Measurements from ENCODE around the gene DGKZ. TPM values are rescaled to one million over a fixed set of nuclear protein-coding genes. Genes with fewer than 3 reads are reported as not detected.

Gene DGKZ
- total RNA-seq, 4 donors from 2014 or later: 41.8 to 86.4 (median 60.3) TPM

DNA sequence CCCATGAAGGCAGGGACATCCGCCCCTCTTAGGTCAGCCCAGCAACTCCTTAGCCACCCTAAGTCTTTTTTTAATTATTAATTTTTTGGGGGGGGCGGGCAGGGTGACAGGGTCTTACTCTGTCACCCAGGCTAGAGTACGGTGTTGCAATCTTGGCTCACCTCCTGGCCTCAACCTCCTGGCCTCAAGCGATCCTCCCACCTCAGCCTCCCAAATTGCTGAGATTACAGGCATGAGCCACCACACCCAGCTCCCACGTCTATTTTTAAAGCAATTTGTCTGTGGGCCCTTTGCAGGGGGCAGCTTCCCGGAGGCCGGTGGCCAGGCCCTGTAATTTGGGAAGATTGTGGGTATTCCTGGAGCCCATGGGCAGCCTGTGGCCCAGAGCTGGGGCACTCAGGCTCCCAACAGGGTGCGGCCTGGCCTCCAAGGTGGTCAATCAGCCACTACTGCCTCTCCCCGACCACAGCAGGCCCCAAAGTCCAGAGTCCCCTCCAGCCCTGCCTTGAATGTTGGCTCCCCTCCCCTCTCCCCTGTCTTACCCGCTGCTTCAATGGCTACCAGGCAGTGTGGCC is 42.6 kb upstream of the DGKZ start:
- intact Hi-C loops (cut with DNase I; ENCODE audit: low total_unique reads): loop anchor here (5.0 kb wide), 1 partner anchor 67 kb away; no protein-coding TSS in a partner anchor
- WGBS, 2 donors: 93 to 94% methylated on average over 10 of the region's 10 CpGs
- TF ChIP-seq, protein P1, sequence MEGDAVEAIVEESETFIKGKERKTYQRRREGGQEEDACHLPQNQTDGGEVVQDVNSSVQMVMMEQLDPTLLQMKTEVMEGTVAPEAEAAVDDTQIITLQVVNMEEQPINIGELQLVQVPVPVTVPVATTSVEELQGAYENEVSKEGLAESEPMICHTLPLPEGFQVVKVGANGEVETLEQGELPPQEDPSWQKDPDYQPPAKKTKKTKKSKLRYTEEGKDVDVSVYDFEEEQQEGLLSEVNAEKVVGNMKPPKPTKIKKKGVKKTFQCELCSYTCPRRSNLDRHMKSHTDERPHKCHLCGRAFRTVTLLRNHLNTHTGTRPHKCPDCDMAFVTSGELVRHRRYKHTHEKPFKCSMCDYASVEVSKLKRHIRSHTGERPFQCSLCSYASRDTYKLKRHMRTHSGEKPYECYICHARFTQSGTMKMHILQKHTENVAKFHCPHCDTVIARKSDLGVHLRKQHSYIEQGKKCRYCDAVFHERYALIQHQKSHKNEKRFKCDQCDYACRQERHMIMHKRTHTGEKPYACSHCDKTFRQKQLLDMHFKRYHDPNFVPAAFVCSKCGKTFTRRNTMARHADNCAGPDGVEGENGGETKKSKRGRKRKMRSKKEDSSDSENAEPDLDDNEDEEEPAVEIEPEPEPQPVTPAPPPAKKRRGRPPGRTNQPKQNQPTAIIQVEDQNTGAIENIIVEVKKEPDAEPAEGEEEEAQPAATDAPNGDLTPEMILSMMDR (IDR thresholded peaks at IDR 0.05): no peak
- TF ChIP-seq POLR2A (IDR thresholded peaks at IDR 0.05): no peak
- no peak overlapping the region for H3K4me3 ChIP-seq (ENCODE audit: low read depth, poor library complexity, severe bottlenecking)
- DNase-seq (ENCODE audit: low spot score in 2 of 2): no peak

GRCh38 chr11:46305295-46305694 is 42.0 kb upstream of the DGKZ start:
- intact Hi-C loops (cut with DNase I; ENCODE audit: low total_unique reads): loop anchor here (5.0 kb wide), 1 partner anchor 68 kb away; no protein-coding TSS in a partner anchor
- H3K4me3 ChIP-seq (ENCODE audit: low read depth, poor library complexity, severe bottlenecking): no peak overlapping the region
- no peak for DNase-seq (ENCODE audit: low spot score in 2 of 2)
- no peak for TF ChIP-seq POLR2A (IDR thresholded peaks at IDR 0.05)
- TF ChIP-seq, protein P1 (IDR thresholded peaks at IDR 0.05): no peak
- 59 to 69% methylated on average over 6 of the region's 6 CpGs for WGBS, 2 donors

DNA sequence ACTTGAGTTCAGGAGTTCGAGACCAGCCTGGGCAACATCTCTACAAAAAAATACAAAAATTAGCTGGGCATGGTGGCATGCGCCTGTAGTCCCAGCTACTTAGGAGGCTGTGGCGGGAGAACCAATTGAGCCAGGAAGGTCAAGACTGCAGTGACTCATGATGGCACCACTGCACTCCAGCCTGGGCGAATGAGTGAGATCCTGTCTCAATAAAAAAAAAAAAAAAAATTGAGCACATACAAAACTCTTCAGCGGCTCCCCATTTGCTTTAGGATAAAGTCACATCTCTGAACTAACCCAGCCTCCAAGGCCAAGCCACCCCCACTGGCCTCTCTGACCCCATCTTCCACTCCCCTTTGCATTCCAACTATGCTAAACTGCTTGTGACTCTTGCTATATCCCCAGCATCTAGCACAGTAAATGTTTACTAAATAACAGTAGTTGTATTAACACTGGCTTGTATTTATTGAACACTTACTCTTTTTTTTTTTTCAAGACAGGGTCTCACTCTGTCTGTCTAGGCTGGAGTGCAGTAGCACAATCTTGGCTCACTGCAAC is 40.9 kb upstream of the DGKZ start:
- TF ChIP-seq, protein P1 (IDR thresholded peaks at IDR 0.05): no peak
- no peak for TF ChIP-seq POLR2A (IDR thresholded peaks at IDR 0.05)
- H3K4me3 ChIP-seq (ENCODE audit: low read depth, poor library complexity, severe bottlenecking): no peak overlapping the region
- 76 to 87% methylated on average over 5 of the region's 5 CpGs for WGBS, 2 donors
- intact Hi-C loops (cut with DNase I; ENCODE audit: low total_unique reads): loop anchor here (5.0 kb wide), 1 partner anchor 69 kb away; no protein-coding TSS in a partner anchor
- DNase-seq (ENCODE audit: low spot score in 2 of 2): no peak

- intact Hi-C loops (cut with DNase I; ENCODE audit: low total_unique reads): loop anchor here (5.0 kb wide), 1 partner anchor 70 kb away; no protein-coding TSS in a partner anchor
- TF ChIP-seq, protein P1 (IDR thresholded peaks at IDR 0.05): no peak
- TF ChIP-seq POLR2A (IDR thresholded peaks at IDR 0.05): no peak
- 83 to 88% methylated on average over 3 of the region's 3 CpGs for WGBS, 2 donors
- no peak for DNase-seq (ENCODE audit: low spot score in 2 of 2)
- no peak overlapping the region for H3K4me3 ChIP-seq (ENCODE audit: low read depth, poor library complexity, severe bottlenecking)
Measured at GRCh38 chr11:46307369-46307768, 39.9 kb upstream of the DGKZ start.

DNA sequence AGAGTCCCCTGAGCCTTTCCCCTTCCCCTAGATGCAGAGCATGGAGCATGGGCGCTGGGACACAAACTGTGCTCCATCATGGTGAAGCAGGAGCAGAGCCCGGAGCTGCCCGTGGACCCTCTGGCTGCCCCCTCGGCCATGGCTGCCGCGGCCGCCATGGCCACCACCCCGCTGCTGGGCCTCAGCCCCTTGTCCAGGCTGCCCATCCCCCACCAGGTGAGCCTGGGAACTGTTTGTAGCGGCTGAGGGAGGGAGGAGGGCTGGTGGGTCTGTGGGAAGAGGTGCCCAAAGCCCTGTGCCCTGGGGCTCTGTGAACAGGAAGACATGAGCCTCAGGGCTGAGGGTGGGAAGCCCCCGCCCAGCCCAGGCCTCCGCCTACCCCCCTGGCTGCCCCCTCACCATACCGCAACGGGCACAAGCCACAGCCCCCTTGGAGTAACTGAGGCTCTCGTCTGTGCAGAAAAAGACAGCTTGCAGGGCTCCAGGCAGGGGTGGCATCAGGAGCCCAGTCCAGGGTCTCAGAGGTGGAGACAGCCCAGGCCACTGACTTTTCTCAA is 39.4 kb upstream of the DGKZ start:
- intact Hi-C loops (cut with DNase I; ENCODE audit: low total_unique reads): loop anchor here (5.0 kb wide), 1 partner anchor 71 kb away; no protein-coding TSS in a partner anchor
- no peak overlapping the region for H3K4me3 ChIP-seq (ENCODE audit: low read depth, poor library complexity, severe bottlenecking)
- TF ChIP-seq POLR2A (IDR thresholded peaks at IDR 0.05): no peak
- TF ChIP-seq, protein P1 (IDR thresholded peaks at IDR 0.05): no peak
- DNase-seq (ENCODE audit: low spot score in 2 of 2): no peak
- WGBS, 2 donors: 71 to 73% methylated on average over 12 of the region's 14 CpGs

Data from lower leg skin (tissue), 4 donors.